ENCODE data around the gene ZNF646.

The ZNF646 gene

GRCh38 chr16:31073970-31074813 lies at the start of gene ZNF646, which contains the start of gene ZNF668:
TSS of gene ZNF646 (plus strand) at chr16:31074422. CDS start at chr16:31076325, 1,903 bp downstream.
TSS of gene ZNF668 (minus strand) at chr16:31074240. CDS start at chr16:31064459, 9,781 bp downstream.
- TF ChIP-seq, protein P1, sequence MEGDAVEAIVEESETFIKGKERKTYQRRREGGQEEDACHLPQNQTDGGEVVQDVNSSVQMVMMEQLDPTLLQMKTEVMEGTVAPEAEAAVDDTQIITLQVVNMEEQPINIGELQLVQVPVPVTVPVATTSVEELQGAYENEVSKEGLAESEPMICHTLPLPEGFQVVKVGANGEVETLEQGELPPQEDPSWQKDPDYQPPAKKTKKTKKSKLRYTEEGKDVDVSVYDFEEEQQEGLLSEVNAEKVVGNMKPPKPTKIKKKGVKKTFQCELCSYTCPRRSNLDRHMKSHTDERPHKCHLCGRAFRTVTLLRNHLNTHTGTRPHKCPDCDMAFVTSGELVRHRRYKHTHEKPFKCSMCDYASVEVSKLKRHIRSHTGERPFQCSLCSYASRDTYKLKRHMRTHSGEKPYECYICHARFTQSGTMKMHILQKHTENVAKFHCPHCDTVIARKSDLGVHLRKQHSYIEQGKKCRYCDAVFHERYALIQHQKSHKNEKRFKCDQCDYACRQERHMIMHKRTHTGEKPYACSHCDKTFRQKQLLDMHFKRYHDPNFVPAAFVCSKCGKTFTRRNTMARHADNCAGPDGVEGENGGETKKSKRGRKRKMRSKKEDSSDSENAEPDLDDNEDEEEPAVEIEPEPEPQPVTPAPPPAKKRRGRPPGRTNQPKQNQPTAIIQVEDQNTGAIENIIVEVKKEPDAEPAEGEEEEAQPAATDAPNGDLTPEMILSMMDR (IDR thresholded peaks at IDR 0.05; ENCODE audit: low read length, missing control alignments) = no peak
- H3K4me3 ChIP-seq (replicated peaks; ENCODE audit: low read depth, low read length) = peak within 1 kb of the TSS; percentile 99
- peak; percentile 100 for DNase-seq (ENCODE audit: low read depth)

DNA sequence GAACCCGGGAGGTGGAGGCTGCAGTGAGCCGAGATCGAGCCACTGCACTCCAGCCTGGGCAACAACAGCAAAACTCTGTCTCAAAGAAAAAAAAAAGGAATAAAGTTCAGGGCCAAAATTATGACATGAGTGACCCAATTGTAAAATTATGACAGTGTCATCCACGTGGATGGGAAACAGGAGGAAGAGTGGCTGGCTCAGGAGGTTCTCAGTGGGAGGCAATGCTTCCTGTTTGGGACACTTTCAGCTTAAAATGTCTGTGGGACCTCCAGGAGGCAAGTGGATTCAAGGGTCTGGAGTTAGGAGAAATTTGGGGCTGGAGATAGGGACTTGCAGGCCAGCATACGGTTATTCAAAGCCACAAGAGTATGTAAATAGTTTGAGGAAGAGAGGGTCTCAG lies 48.9 kb upstream of the ZNF646 start:
- H3K4me3 ChIP-seq (replicated peaks; ENCODE audit: low read depth, low read length) = no peak overlapping the region
- TF ChIP-seq, protein P1 (IDR thresholded peaks at IDR 0.05; ENCODE audit: low read length, missing control alignments) = no peak
- DNase-seq (ENCODE audit: low read depth) = no peak

DNA sequence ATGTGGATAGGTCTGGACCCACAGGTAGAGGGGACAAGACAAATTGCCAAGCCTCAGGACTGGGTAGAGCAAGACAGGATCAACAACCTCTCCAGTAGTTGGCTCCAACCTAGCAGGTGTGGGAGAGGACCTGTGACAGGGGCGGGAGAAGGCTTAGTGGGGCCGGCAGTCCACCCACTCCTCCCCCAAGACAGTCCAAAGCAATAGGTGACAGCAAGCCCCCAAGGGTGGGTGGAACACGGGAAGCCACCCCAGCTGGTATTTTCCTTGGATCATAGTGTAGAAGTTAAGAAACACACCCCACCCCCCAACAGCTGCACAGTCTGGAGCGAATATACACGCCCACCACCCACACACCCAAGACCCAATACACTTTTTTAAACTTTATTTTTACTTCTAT lies 45.0 kb upstream of the ZNF646 start:
- TF ChIP-seq, protein P1 (IDR thresholded peaks at IDR 0.05; ENCODE audit: low read length, missing control alignments) = no peak
- H3K4me3 ChIP-seq (replicated peaks; ENCODE audit: low read depth, low read length) = no peak overlapping the region
- no peak for DNase-seq (ENCODE audit: low read depth)

GRCh38 chr16:31031276-31031675 lies 42.9 kb upstream of the ZNF646 start:
- no peak for DNase-seq (ENCODE audit: low read depth)
- TF ChIP-seq, protein P1 (IDR thresholded peaks at IDR 0.05; ENCODE audit: low read length, missing control alignments) = no peak
- H3K4me3 ChIP-seq (replicated peaks; ENCODE audit: low read depth, low read length) = no peak overlapping the region

- TF ChIP-seq, protein P1 (IDR thresholded peaks at IDR 0.05; ENCODE audit: low read length, missing control alignments) = no peak
- DNase-seq (ENCODE audit: low read depth) = peak; percentile 99
- H3K4me3 ChIP-seq (replicated peaks; ENCODE audit: low read depth, low read length) = peak within 1 kb of the TSS; percentile 99
These were observed 41.2 kb upstream of the ZNF646 start, which contains the start of gene STX4 for GRCh38 chr16:31032736-31033708. TSS of gene STX4 (plus strand) at chr16:31033558. CDS start at chr16:31033806, 248 bp downstream.

- peak; percentile 80 for DNase-seq (ENCODE audit: low read depth)
- peak overlapping the region; percentile 99 for H3K4me3 ChIP-seq (replicated peaks; ENCODE audit: low read depth, low read length)
- TF ChIP-seq, protein P1 (IDR thresholded peaks at IDR 0.05; ENCODE audit: low read length, missing control alignments) = no peak
These were observed 40.3 kb upstream of the ZNF646 start for GRCh38 chr16:31033709-31034492.

Measured in fibroblast of pulmonary artery (primary cell).